Measurements from ENCODE around the gene ABCA1.

ABCA1 gene

GRCh38 chr9:104921067-104921741 lies 6.8 kb downstream of the ABCA1 start:
- TF ChIP-seq ARNT (IDR thresholded peaks at IDR 0.05): no peak
- TF ChIP-seq TARDBP (IDR thresholded peaks at IDR 0.05): no peak
- no peak for TF ChIP-seq SUZ12 (IDR thresholded peaks at IDR 0.05)
- TF ChIP-seq NFRKB (IDR thresholded peaks at IDR 0.05): no peak
- TF ChIP-seq PKNOX1 (IDR thresholded peaks at IDR 0.05): no peak
- TF ChIP-seq FOXA1 (IDR thresholded peaks at IDR 0.05): no peak
- TF ChIP-seq L3MBTL2 (conservative IDR thresholded peaks at IDR 0.05): no peak
- TF ChIP-seq FOXM1 (IDR thresholded peaks at IDR 0.05; ENCODE audit: borderline replicate concordance): no peak
- TF ChIP-seq BHLHE40 (IDR thresholded peaks at IDR 0.05; ENCODE audit: borderline replicate concordance): no peak
- no peak for TF ChIP-seq CTBP1 (IDR thresholded peaks at IDR 0.05; ENCODE audit: borderline replicate concordance)
- TF ChIP-seq ZNF384 (IDR thresholded peaks at IDR 0.05): no peak
- DNase-seq (ENCODE audit: extremely low spot score): no peak
- POLR2A ChIA-PET: no interaction called here
- CTCF ChIA-PET: no interaction called here

GRCh38 chr9:104915753-104916152 lies 12.2 kb downstream of the ABCA1 start:
- TF ChIP-seq ZNF384 (IDR thresholded peaks at IDR 0.05) (no peak), LEF1 (IDR thresholded peaks at IDR 0.05; ENCODE audit: borderline replicate concordance) (no peak), SUZ12 (IDR thresholded peaks at IDR 0.05) (no peak), TARDBP (IDR thresholded peaks at IDR 0.05) (no peak), ARNT (IDR thresholded peaks at IDR 0.05) (no peak), SP1 (IDR thresholded peaks at IDR 0.05) (no peak), L3MBTL2 (conservative IDR thresholded peaks at IDR 0.05) (no peak), CTBP1 (IDR thresholded peaks at IDR 0.05; ENCODE audit: borderline replicate concordance) (no peak), PKNOX1 (IDR thresholded peaks at IDR 0.05) (no peak), FOXK2 (IDR thresholded peaks at IDR 0.05) (no peak), BHLHE40 (IDR thresholded peaks at IDR 0.05; ENCODE audit: borderline replicate concordance) (no peak)
- no peak for DNase-seq (ENCODE audit: extremely low spot score)
- ChIA-PET CTCF (no interaction called here), POLR2A (no interaction called here)

GRCh38 chr9:104915049-104915448 lies 12.9 kb downstream of the ABCA1 start:
- ChIA-PET CTCF (interaction anchor here (0.6 kb wide), 1 partner anchor 167 kb away, joined by 3 read pairs; no protein-coding TSS in a partner anchor), POLR2A (no interaction called here)
- DNase-seq (ENCODE audit: extremely low spot score): no peak
- TF ChIP-seq CTBP1 (IDR thresholded peaks at IDR 0.05; ENCODE audit: borderline replicate concordance): no peak
- TF ChIP-seq FOXM1 (IDR thresholded peaks at IDR 0.05; ENCODE audit: borderline replicate concordance): no peak
- no peak for TF ChIP-seq SUZ12 (IDR thresholded peaks at IDR 0.05)
- no peak for TF ChIP-seq ARNT (IDR thresholded peaks at IDR 0.05)
- TF ChIP-seq FOXA1 (IDR thresholded peaks at IDR 0.05): no peak
- no peak for TF ChIP-seq PKNOX1 (IDR thresholded peaks at IDR 0.05)
- no peak for TF ChIP-seq TARDBP (IDR thresholded peaks at IDR 0.05)
- TF ChIP-seq FOXK2 (IDR thresholded peaks at IDR 0.05): no peak
- TF ChIP-seq ZNF384 (IDR thresholded peaks at IDR 0.05): no peak
- TF ChIP-seq LEF1 (IDR thresholded peaks at IDR 0.05; ENCODE audit: borderline replicate concordance): no peak
- TF ChIP-seq SP1 (IDR thresholded peaks at IDR 0.05): no peak
- no peak for TF ChIP-seq NFRKB (IDR thresholded peaks at IDR 0.05)
- no peak for TF ChIP-seq L3MBTL2 (conservative IDR thresholded peaks at IDR 0.05)
- no peak for TF ChIP-seq BHLHE40 (IDR thresholded peaks at IDR 0.05; ENCODE audit: borderline replicate concordance)
- TF ChIP-seq ELF4 (IDR thresholded peaks at IDR 0.05): no peak

DNA sequence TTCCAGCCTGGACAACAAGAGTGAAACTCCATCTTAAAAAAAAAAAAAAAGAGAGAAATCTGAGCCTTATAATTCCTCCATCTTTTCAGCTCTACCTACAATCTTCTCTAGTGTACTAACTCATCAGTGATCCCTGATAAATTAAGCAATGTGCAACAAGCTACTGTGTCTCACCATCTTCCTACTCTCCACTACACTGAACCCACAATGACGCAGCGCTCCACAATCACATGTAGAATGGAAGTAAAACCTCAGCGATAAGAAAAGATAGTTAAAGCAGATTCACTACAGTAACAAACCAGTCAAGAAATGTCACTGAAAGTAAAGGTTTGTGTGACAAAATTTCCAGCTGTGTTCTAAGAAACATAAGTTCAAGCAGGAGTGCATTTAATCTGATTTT lies 13.5 kb downstream of the ABCA1 start:
- TF ChIP-seq BHLHE40 (IDR thresholded peaks at IDR 0.05; ENCODE audit: borderline replicate concordance) (no peak), L3MBTL2 (conservative IDR thresholded peaks at IDR 0.05) (no peak), LEF1 (IDR thresholded peaks at IDR 0.05; ENCODE audit: borderline replicate concordance) (no peak), FOXA1 (IDR thresholded peaks at IDR 0.05) (no peak), FOXK2 (IDR thresholded peaks at IDR 0.05) (no peak)
- ChIA-PET CTCF (interaction anchor here (0.6 kb wide), 1 partner anchor 167 kb away, joined by 3 read pairs; no protein-coding TSS in a partner anchor), POLR2A (no interaction called here)
- no peak for DNase-seq (ENCODE audit: extremely low spot score)

- TF ChIP-seq SP1 (IDR thresholded peaks at IDR 0.05) (no peak), NFRKB (IDR thresholded peaks at IDR 0.05) (no peak), LEF1 (IDR thresholded peaks at IDR 0.05; ENCODE audit: borderline replicate concordance) (no peak), CTBP1 (IDR thresholded peaks at IDR 0.05; ENCODE audit: borderline replicate concordance) (no peak), PKNOX1 (IDR thresholded peaks at IDR 0.05) (no peak), FOXK2 (IDR thresholded peaks at IDR 0.05) (no peak), BHLHE40 (IDR thresholded peaks at IDR 0.05; ENCODE audit: borderline replicate concordance) (no peak), ARNT (IDR thresholded peaks at IDR 0.05) (no peak), TARDBP (IDR thresholded peaks at IDR 0.05) (no peak), L3MBTL2 (conservative IDR thresholded peaks at IDR 0.05) (no peak), ELF4 (IDR thresholded peaks at IDR 0.05) (no peak), SUZ12 (IDR thresholded peaks at IDR 0.05) (no peak), FOXM1 (IDR thresholded peaks at IDR 0.05; ENCODE audit: borderline replicate concordance) (no peak), ZNF384 (IDR thresholded peaks at IDR 0.05) (no peak), HDGF (IDR thresholded peaks at IDR 0.05; ENCODE audit: borderline replicate concordance) (no peak)
- no peak for DNase-seq (ENCODE audit: extremely low spot score)
- POLR2A ChIA-PET: no interaction called here
- CTCF ChIA-PET: no interaction called here
Measured at GRCh38 chr9:104912606-104913005, 15.3 kb downstream of the ABCA1 start.
